Renal cortex interstitium (tissue), 11 donors: ENCODE results near the gene FAIM2. TPM values are rescaled to one million over a fixed set of nuclear protein-coding genes. Genes with fewer than 3 reads are reported as not detected.

Experiments used
- DNase-seq, 11 donors: peaks; one replicate each; pipeline ENCODE4 v3.0.0-alpha.2; 2013; ENCODE audit warnings: low read depth in 9 of 11, low spot score in 4 of 11; ENCODE audit errors: extremely low read depth in 1 of 11
- polyA plus RNA-seq, 3 donors: library from polyadenylated mRNA; unstranded; fragments of 120-200 nt; gene quantifications; one replicate each; pipeline ENCODE4 v1.2.1, GENCODE V29; 2013; ENCODE audit not compliant: insufficient read length in 3 of 3

FAIM2 gene
- polyA plus RNA-seq, 3 donors = 2.5 to 6.1 (median 5.6) TPM

- no peak for DNase-seq
Measured at GRCh38 chr12:49942921-49943624, 39.4 kb upstream of the FAIM2 start.

- no peak for DNase-seq
Measured at GRCh38 chr12:49942512-49942893, 38.8 kb upstream of the FAIM2 start.

GRCh38 chr12:49941556-49942511 is 38.1 kb upstream of the FAIM2 start:
- DNase-seq = no peak

GRCh38 chr12:49939707-49940106 is 36.0 kb upstream of the FAIM2 start:
- no peak for DNase-seq

- no peak for DNase-seq
Measured at GRCh38 chr12:49939307-49939706, 35.6 kb upstream of the FAIM2 start.

- DNase-seq = no peak
Measured at GRCh38 chr12:49937639-49938300, 34.1 kb upstream of the FAIM2 start.

- DNase-seq = no peak
Measured at GRCh38 chr12:49936925-49937324, 33.2 kb upstream of the FAIM2 start.

- no peak for DNase-seq
Measured at GRCh38 chr12:49934505-49934904, 30.8 kb upstream of the FAIM2 start.

- DNase-seq = no peak
Measured at GRCh38 chr12:49933796-49934195, 30.1 kb upstream of the FAIM2 start.

- peak in 5 of 11 donors; percentile 55 to 73 (median 65) for DNase-seq
Measured at GRCh38 chr12:49932533-49933130, 28.9 kb upstream of the FAIM2 start.

- no peak for DNase-seq
Measured at GRCh38 chr12:49932023-49932422, 28.3 kb upstream of the FAIM2 start.

GRCh38 chr12:49930515-49931288 is 27.0 kb upstream of the FAIM2 start:
- no peak for DNase-seq

- no peak for DNase-seq
Measured at GRCh38 chr12:49929581-49929980, 25.9 kb upstream of the FAIM2 start.

GRCh38 chr12:49928471-49928870 is 24.8 kb upstream of the FAIM2 start:
- DNase-seq = no peak

- no peak for DNase-seq
Measured at GRCh38 chr12:49925433-49926204, 21.9 kb upstream of the FAIM2 start.

- no peak for DNase-seq
Measured at GRCh38 chr12:49924628-49925246, 21.0 kb upstream of the FAIM2 start.

- DNase-seq = no peak
Measured at GRCh38 chr12:49923880-49924556, 20.3 kb upstream of the FAIM2 start.
